Measurements from ENCODE around the gene TSEN2. TPM values are rescaled to one million over a fixed set of nuclear protein-coding genes. Genes with fewer than 3 reads are reported as not detected.

The TSEN2 gene
- total and polyA plus RNA-seq, 2 of the 13 experiments (the other 11 are each of a cell fraction or from before 2014, with no cell fraction given), result 11.0 to 17.3 TPM

DNA sequence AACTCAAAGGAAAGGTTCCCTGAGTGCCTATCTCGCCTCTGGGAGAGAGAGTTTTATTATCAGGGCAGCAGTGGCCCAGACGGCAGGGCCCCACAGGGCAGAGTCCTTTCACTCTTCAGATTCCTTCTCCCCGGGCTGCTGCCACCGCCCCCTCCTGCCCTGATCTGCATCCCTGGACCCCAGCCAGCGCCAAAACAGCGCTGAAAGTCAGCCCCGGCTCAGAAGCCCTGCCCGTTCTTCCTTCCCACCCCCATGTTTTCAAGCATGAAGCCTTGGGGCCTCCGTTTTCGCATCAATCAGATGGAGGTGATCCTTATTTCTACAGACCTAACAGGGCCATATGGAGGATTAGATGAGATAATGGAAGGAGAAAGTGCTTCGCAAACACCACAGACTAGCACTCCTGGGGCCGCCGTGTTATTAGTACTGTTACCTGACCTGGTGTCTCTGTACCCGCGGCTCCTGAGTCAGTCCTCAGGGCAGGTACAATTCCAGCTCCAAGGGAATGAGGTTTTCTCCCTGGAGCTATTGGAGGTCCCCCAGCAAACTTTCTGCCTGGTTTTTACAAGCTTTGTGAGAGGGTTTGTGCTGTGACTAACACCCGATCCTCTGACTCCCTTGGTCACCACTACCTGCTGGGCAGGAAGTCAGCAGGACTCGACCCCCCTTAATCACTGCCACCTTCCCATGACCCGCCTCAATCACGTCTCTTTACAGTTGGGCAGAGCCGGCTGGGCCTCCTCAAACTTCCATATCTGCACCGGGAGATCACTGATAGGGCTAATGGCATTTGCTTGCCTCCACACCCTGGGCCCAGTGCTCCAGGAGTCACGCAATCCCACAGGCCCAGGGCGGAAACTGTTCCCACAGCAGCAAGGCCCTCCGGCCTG, 39.5 kb upstream of the TSEN2 start (continued):
- no peak for TF ChIP-seq SOX13 (IDR thresholded peaks at IDR 0.05)
- TF ChIP-seq SOX13 (CRISPR knock-in tag; conservative IDR thresholded peaks at IDR 0.05 in 1 of 2, IDR thresholded peaks at IDR 0.05 in 1 of 2), result peak in 1 of 2 experiments; percentile 56; a peak in 2 of 4 replicates
- TF ChIP-seq, protein P1, sequence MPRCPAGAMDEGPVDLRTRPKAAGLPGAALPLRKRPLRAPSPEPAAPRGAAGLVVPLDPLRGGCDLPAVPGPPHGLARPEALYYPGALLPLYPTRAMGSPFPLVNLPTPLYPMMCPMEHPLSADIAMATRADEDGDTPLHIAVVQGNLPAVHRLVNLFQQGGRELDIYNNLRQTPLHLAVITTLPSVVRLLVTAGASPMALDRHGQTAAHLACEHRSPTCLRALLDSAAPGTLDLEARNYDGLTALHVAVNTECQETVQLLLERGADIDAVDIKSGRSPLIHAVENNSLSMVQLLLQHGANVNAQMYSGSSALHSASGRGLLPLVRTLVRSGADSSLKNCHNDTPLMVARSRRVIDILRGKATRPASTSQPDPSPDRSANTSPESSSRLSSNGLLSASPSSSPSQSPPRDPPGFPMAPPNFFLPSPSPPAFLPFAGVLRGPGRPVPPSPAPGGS (CRISPR knock-in tag; IDR thresholded peaks at IDR 0.05), result no peak; the same call in 1 of the 2 replicates
- TF ChIP-seq SMAD9 (CRISPR knock-in tag; IDR thresholded peaks at IDR 0.05), result no peak
- TF ChIP-seq GLI4 (CRISPR knock-in tag; IDR thresholded peaks at IDR 0.05; ENCODE audit: borderline replicate concordance), result peak; percentile 79; the same call in 1 of the 2 replicates
- TF ChIP-seq, protein P2, sequence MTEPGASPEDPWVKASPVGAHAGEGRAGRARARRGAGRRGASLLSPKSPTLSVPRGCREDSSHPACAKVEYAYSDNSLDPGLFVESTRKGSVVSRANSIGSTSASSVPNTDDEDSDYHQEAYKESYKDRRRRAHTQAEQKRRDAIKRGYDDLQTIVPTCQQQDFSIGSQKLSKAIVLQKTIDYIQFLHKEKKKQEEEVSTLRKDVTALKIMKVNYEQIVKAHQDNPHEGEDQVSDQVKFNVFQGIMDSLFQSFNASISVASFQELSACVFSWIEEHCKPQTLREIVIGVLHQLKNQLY (CRISPR knock-in tag; IDR thresholded peaks at IDR 0.05), result no peak
- peak; percentile 51; the same call in 1 of the 2 replicates for TF ChIP-seq KMT2A (CRISPR knock-in tag; IDR thresholded peaks at IDR 0.05)
- no peak for TF ChIP-seq HDAC6 (IDR thresholded peaks at IDR 0.05; ENCODE audit: low read depth, low read length)
- TF ChIP-seq, protein P3, sequence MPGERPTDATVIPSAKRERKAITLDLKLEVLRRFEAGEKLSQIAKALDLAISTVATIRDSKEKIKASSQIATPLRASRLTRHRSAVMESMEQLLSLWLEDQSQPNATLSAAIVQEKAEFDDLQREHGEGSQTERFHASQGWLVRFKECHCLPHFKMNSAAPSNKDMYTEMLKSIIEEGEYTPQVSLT (CRISPR knock-in tag; IDR thresholded peaks at IDR 0.05; ENCODE audit: borderline replicate concordance, low read depth), result no peak
- TF ChIP-seq KDM1A (CRISPR knock-in tag; IDR thresholded peaks at IDR 0.05), result no peak
- TF ChIP-seq, protein P4, sequence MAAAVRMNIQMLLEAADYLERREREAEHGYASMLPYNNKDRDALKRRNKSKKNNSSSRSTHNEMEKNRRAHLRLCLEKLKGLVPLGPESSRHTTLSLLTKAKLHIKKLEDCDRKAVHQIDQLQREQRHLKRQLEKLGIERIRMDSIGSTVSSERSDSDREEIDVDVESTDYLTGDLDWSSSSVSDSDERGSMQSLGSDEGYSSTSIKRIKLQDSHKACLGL (CRISPR knock-in tag; IDR thresholded peaks at IDR 0.05), result no peak; the same call in 1 of the 2 replicates
